Liver (tissue), 3 donors: ENCODE measurements around the gene FHOD1.

Source experiments
- CTCF ChIP-seq: fragments of 150-350 bp; IDR thresholded peaks from 2 replicates; pipeline ENCODE4 v1.5.1; 2017; ENCODE audit warnings: improper control_type of control experiment, low read depth, low read length; ENCODE audit not compliant: missing input control
- FOXA1 ChIP-seq: IDR thresholded peaks from 2 replicates; pipeline ENCODE4 v1.6.1; 2016; ENCODE audit warnings: antibody characterized with exemption
- GABPA ChIP-seq, 2 donors: IDR thresholded peaks in 1 of 2; conservative IDR thresholded peaks in 1 of 2; 2 replicates each; pipeline ENCODE4 v1.6.1; 2016; ENCODE audit warnings: antibody characterized with exemption in 2 of 2, mild to moderate bottlenecking in 1 of 2, moderate library complexity in 1 of 2
- JUND ChIP-seq, 2 donors: IDR thresholded peaks; 2 replicates each; pipeline ENCODE4 v1.6.1; 2016; ENCODE audit warnings: antibody characterized with exemption in 2 of 2
- MAX ChIP-seq: IDR thresholded peaks from 2 replicates; pipeline ENCODE4 v1.6.1; 2016; ENCODE audit warnings: antibody characterized with exemption
- REST ChIP-seq: IDR thresholded peaks from 2 replicates; pipeline ENCODE4 v1.6.1; 2016; ENCODE audit warnings: antibody characterized with exemption, mild to moderate bottlenecking
- RXRA ChIP-seq, 2 donors: IDR thresholded peaks; 2 replicates each; pipeline ENCODE4 v1.6.1; 2017 to 2018; ENCODE audit warnings: antibody characterized with exemption in 2 of 2, mild to moderate bottlenecking in 1 of 2
- TAF1 ChIP-seq: conservative IDR thresholded peaks from 2 replicates; pipeline ENCODE4 v1.6.1; 2016; ENCODE audit warnings: antibody characterized with exemption, mild to moderate bottlenecking
- YY1 ChIP-seq: IDR thresholded peaks from 2 replicates; pipeline ENCODE4 v1.6.1; 2016; ENCODE audit warnings: antibody characterized with exemption, mild to moderate bottlenecking
- donor health status: healthy.
- donor health status: healthy.

GRCh38 chr16:67183284-67183626 lies 64.0 kb downstream of the FHOD1 start:
- TF ChIP-seq CTCF, result no peak
- no peak for TF ChIP-seq GABPA (IDR thresholded peaks at IDR 0.05 in 1 of 2, conservative IDR thresholded peaks at IDR 0.05 in 1 of 2)
- TF ChIP-seq YY1, result no peak
- no peak for TF ChIP-seq JUND (IDR thresholded peaks at IDR 0.05)
- TF ChIP-seq MAX, result no peak
- no peak for TF ChIP-seq REST
- TF ChIP-seq FOXA1, result no peak
- TF ChIP-seq TAF1, result no peak
- peak in 1 of 2 donors; percentile 15 for TF ChIP-seq RXRA (IDR thresholded peaks at IDR 0.05)
